HG03521 (cell line): ENCODE data around the gene SPEF2.

Experiments
- ATAC-seq: cut with Tn5 transposase; IDR thresholded peaks from one replicate; pipeline ENCODE4 v1.9.1; 2021; ENCODE audit warnings: mild to moderate bottlenecking, moderate library complexity; ENCODE audit not compliant: unreplicated experiment

Gene SPEF2

DNA sequence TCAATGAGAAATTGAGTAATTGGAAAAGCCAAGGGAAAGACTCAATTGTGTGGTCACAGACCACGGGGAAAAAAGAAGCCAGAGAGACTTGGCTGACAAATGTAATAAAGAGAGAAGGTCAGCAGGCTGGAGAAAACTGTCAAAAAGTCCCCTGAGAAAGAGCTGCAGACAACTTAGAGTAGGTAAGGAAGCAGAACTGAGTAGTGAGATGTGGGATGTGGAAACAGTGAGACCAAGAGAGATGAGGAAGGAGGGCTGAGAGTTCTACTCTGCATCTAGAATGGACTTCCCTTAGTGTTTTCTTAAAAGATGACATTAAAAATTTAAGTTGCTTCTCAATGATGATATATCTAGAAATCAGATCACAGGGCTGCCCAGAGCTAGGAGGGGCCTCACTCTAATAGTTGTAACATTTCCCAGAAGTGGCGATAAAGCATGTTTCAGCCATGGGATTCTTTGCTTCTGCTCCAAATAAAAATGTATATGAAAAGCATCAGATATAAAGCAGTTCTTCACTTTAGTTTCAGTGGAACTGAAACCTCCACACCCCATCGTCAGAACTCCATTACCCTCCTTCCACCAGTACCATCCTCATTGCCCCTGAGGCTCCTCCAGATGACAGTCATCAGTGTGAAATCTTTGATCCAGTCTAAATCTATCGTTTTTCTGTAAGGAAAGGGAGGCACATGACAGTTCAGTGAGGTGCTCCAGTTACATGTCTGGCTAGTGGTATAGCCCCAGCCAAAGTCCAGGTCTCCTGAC lies 80.6 kb downstream of the SPEF2 start:
- no peak for ATAC-seq

DNA sequence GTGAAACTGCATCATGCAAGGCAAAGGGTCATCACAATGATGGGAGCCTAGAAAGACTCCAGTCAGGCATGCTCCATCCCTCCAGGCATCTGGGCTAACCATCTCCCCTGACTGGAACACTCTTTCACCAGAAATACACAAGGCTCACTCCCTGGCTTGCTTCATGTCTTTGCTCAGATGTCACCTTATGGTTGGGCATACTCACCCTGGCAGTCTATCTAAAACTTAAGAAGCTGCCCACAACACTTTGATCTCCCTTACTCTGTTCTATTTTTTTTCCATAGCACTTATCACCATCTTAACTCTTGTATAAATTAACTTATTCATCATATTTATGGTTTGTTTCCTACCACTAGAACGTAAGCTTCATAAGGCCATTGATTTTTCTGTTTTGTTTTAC lies 90.0 kb downstream of the SPEF2 start:
- ATAC-seq = no peak

DNA sequence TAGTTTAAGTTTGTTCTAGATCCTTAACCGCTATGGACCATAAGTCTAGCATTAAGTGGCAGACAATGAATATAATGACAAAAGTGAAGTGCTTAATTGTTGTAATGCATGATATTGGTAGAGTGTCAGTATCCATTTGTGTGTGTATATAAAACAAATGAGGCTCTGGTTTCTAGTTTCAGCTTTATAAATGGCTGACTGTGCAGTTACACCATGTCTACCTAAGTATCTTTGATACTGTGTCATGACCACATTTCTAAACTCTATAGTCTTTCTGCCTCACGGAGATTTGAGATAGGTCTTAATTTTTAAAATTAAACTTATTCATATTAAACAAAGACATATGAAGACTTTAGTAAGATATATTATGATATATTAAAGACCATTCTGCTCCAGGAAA lies 92.0 kb downstream of the SPEF2 start:
- ATAC-seq = no peak

- ATAC-seq = no peak
Observed at GRCh38 chr5:35717718-35718117, 100.1 kb downstream of the SPEF2 start.

- no peak for ATAC-seq
Observed at GRCh38 chr5:35735718-35736117, 118.1 kb downstream of the SPEF2 start.

GRCh38 chr5:35736280-35736679 lies 118.6 kb downstream of the SPEF2 start:
- no peak for ATAC-seq

GRCh38 chr5:35741126-35741716 lies 123.6 kb downstream of the SPEF2 start:
- no peak for ATAC-seq

DNA sequence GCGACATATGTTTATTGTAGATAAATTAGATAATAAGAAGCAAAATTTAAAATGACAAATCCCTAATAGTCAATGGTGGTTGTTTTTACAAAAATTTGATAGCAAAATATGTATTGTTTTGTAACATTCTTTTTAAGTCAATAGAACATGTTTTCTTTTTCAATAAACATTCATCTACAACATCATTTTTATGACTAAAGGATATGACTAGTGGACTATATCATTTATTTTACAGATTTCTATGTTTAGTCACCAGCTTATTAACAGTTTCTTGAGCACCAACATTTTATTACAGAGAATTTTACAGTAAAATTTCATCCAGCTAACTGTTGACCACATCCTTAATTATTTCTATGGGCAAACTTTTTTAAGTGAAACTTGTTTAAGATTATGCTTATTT lies 124.3 kb downstream of the SPEF2 start:
- ATAC-seq = no peak

DNA sequence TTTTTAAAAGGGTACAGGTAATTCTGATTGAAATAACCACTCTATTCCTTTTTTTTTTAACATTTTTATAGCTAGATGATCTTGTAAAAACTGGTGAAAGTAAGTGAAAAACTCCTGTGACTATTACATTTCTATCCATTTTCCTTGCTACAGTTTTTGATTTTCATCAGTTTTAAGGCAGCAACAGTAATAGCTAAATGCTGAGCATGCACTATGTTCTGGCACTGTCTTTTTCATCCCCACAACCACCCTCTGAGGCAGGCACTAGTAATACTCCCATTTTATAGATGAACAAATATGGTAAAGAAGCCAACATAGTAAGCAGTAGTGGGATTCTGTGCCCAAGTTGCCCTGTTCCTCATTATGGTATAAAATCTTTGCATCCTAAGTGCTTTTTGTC lies 126.0 kb downstream of the SPEF2 start:
- no peak for ATAC-seq

GRCh38 chr5:35745193-35745592 lies 127.5 kb downstream of the SPEF2 start:
- no peak for ATAC-seq

GRCh38 chr5:35745660-35746059 lies 128.0 kb downstream of the SPEF2 start:
- ATAC-seq = no peak

- ATAC-seq = no peak
Observed at GRCh38 chr5:35752012-35752411, 134.3 kb downstream of the SPEF2 start.

DNA sequence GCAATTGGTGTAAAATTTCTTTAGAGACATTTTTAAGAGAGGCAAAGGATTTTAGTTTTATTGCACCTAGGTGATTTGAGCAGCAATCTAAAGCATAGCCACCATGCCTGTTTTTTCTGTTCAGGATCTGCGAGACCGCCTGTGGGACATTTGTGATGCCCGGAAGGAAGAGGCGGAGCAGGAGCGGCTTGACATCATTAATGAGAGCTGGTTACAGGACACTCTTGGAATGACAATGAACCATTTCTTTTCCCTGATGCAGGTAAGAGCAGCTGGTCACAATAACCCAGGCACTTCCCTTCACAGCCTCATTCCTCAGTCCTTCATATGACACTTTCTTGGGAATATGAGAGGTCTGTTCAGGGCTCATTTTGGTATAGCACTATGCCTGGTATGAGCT lies 135.8 kb downstream of the SPEF2 start:
- ATAC-seq = no peak

DNA sequence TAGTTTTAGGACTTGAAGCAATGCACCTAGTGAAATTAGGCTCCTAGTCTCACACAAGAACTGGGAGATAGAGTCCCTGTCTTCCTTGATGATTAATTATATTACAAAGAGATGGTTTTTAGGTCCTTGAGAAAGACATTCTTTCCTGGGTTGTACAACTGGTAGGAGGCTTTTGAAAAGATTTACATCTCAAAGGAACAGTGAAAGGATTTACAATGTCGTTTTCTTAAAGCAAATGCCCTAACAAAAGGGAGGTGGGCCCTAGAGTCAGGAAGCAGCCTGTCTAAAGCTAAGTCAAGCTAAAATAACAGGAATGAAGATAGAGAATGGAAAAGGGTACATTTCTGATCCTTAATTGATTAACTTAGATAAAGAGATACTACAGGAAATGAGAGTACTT lies 136.8 kb downstream of the SPEF2 start:
- no peak for ATAC-seq

- no peak for ATAC-seq
Observed at GRCh38 chr5:35755966-35756365, 138.3 kb downstream of the SPEF2 start.

DNA sequence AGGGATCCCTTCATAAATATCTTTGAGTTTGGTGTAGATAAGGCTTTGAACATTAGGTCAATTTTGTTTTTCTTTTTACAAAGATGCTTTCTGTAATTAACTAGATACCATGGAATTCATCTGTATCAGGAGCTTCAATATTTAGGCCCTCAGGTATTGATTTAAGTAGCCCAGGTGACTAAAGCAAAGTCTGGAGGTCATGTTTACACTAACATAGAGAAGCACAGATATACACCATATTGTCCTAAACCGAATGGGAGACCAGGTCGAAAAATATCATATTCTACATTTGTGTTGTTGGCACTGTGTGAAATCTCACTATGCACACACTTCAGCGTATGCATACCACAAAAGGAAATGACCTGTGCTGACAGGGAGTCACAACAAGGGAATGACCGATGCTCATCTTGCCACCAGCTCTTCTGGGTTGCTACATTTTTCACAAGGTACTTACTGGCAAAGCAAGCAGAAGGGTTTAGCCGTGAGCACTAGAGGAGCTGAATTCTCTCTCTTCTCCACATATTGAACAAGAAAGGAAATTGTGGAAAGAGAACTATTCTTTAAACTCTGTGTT lies 140.6 kb downstream of the SPEF2 start:
- no peak for ATAC-seq

- no peak for ATAC-seq
Observed at GRCh38 chr5:35761541-35761940, 143.9 kb downstream of the SPEF2 start.

DNA sequence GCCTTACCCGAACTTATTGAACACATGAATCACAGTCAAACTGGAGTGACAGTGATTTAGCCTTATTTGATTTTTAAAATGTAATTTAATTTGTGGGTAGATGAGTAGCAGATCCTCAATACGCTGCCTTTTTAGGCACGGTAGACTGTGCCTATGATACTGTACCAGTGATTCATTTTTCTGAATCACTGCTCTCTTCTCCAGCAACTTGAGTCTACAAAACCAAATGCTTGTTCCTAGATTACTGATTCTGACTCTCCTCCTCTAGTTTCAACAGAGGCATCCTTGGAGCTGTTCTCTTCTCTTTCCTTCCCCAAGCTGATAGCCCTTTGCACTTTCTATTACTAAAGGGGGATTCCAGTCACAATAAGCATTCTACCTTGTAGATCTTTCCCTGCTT lies 144.7 kb downstream of the SPEF2 start:
- no peak for ATAC-seq

DNA sequence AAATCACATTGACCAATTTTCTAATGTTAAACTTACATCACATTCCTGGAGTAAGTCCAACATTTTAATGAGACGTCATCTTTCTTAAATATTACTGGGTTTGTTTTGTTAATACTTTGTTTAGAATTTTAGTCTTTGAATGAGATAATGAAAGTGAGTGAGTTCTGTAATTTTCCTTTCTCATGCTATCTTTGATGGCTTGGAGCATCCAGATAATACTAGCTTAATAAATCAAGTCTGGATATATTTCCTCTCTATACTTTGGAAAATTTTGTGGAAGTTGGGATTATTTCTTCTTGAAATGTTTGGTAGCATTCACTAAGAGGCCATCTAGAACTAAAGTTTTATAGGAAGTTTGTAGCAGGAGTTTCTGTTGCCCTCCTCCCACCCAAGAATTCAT lies 148.3 kb downstream of the SPEF2 start:
- ATAC-seq = no peak

DNA sequence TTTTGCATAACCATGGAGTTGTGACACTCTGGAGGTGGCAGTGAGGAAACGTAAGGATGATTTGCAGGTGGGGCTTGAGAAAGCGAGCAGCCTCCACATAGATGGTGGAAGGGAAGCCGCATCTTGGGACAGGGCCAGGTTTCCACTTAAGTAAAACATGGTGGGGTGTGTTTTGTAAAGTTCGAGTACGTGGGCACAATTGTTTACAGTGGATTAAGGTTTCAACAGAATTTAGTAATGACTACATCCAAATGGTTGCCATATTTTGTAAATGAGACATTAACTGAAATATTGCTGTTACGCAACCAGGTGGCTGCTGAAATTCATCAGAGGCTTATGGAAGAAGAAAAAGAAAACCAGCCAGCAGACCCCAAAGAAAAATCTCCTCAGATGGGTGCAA lies 153.6 kb downstream of the SPEF2 start:
- no peak for ATAC-seq

DNA sequence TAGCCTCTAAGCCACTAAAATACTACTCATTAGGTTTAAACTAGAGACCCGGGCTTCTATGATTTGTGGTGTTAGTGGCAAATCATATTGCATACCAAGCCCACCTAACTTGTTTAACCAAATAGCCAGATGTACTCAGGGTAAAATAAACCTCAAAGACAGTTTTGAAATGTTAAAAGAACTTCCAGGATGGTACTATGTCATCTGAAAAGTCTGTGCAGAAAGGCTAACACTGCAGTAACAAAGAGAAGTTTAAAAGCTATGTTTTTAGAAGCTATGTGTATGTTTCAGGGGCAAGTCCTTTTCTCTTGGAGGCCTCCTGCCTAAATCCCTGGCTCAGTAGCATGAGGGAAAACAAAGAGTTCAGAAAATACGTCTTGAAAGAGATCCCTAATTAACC lies 154.2 kb downstream of the SPEF2 start:
- no peak for ATAC-seq

GRCh38 chr5:35773967-35774366 lies 156.3 kb downstream of the SPEF2 start:
- ATAC-seq = no peak

- ATAC-seq = no peak
Observed at GRCh38 chr5:35776757-35777156, 159.1 kb downstream of the SPEF2 start.
